Activated naive CD4-positive, alpha-beta T cell treated with anti-CD3 and anti-CD28 coated beads, Interleukin-2, amount 50 U/mL, for 72 hours (primary cell): ENCODE measurements around the gene ZCWPW1. TPM values are rescaled to one million over a fixed set of nuclear protein-coding genes. Genes with fewer than 3 reads are reported as not detected.
A peak's percentile ranks its signal among the peaks of the same experiment; 100 is the strongest.

Source experiments
- ATAC-seq, 2 donors: fragments of 150-1000 bp; cut with Tn5 transposase; 2 replicates each; pipeline ENCODE4 v1.10.0; 2021; ENCODE audit warnings: mild to moderate bottlenecking in 2 of 2, moderate library complexity in 2 of 2
- DNase-seq, 2 donors: peaks; one replicate each; pipeline ENCODE4 v3.0.0; 2021 to 2022; ENCODE audit warnings: low spot score in 2 of 2
- H3K27ac Mint-ChIP-seq, 2 donors: one replicate each; pipeline ENCODE4 v1.8.0; 2022; ENCODE audit warnings: mild to moderate bottlenecking in 2 of 2, mixed read lengths in 2 of 2
- H3K36me3 Mint-ChIP-seq, 2 donors: one replicate each; pipeline ENCODE4 v1.8.0; 2022; ENCODE audit warnings: mixed read lengths in 2 of 2
- H3K9me3 Mint-ChIP-seq, 2 donors: one replicate each; pipeline ENCODE4 v1.8.0; 2022; ENCODE audit warnings: mixed read lengths in 2 of 2
- total RNA-seq, 2 donors: library from RNA; stranded (reverse); gene quantifications; one replicate each; pipeline ENCODE4 v1.2.3, GENCODE V29; 2022

ZCWPW1 gene
- total RNA-seq, 2 donors from 2014 or later = 3.4 to 5.6 TPM

DNA sequence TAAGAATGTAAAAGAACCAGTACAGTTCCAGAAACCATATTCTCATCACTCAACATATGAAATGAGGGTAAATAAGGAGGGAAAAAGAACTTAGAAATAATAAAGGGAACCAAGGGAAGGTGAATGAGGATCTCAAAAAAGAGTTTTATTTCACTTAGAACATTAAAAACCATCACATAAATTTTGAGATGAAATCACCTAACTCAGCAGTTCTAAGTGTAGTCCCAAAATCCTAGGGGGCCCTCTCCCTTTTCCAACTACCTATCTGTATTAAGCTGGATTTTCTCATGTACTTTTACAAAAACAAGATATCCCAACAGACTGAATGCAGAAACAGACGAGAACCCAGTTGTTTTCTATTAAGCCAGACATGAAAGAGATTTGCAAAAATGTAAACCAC, 3.2 kb downstream of the ZCWPW1 start:
- peaks cover 0 to 4% of the 10 kb centered on the region in 2 donors for H3K9me3 Mint-ChIP-seq
- DNase-seq = no peak
- no peak for ATAC-seq

DNA sequence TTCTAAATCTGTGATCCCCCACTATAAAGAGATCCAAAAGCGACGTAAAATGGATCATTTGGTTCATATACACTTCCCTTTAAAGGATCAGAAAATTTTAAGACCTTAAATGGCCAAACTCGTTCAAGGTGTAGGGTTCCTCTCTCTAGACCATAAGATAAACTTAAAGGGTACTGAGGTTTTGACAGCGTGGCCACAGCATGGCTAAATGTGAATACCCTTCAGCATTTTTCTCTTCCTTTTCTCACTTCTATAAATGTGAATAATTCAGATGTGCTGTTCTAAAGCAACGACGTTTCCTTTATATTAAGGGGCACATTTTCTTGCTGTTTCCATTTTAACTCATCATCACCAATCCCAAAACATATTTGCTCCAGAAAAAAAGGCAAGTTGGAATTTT, 5.2 kb downstream of the ZCWPW1 start:
- peaks cover 5% of the 10 kb centered on the region in 2 donors for H3K36me3 Mint-ChIP-seq
- H3K27ac Mint-ChIP-seq = no peak overlapping the region
- peaks cover 0 to 4% of the 10 kb centered on the region in 2 donors for H3K9me3 Mint-ChIP-seq
- no peak for ATAC-seq
- DNase-seq = no peak

More for the DNA sequence above, 3.2 kb downstream of the ZCWPW1 start:
- H3K27ac Mint-ChIP-seq = no peak overlapping the region
- peaks cover 15 to 16% of the 10 kb centered on the region in 2 donors for H3K36me3 Mint-ChIP-seq

DNA sequence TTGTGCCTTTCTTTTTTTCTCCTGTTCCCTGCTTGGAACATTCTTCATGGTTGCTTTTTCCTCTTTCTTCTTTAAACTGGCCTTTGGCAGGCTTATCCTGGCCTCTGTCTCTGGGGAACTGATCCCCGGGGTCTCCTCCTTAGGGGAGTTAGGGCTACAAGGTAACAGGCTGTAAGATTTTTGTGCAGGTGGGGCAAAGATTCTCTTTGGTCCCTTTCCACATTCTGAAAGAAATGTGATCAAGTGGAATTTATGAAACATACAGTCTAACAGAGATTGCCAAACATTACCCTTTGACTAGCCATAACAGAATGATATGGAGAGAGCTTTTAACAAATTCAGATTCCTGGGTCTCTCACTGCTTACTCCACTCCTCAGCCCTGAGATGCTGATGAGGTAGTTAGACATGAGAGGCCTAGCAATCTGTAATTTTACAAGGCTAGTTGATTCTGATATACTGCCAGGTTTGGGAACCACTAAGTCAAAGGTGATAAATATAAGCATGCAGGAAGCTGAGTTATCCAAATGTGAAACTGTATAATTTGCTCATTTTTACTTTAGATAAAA, 8.8 kb downstream of the ZCWPW1 start:
- no peak for ATAC-seq
- no peak for DNase-seq
- Mint-ChIP-seq H3K9me3 (no peaks in the 10 kb centered on the region), H3K27ac (no peak overlapping the region), H3K36me3 (no peaks in the 10 kb centered on the region)

DNA sequence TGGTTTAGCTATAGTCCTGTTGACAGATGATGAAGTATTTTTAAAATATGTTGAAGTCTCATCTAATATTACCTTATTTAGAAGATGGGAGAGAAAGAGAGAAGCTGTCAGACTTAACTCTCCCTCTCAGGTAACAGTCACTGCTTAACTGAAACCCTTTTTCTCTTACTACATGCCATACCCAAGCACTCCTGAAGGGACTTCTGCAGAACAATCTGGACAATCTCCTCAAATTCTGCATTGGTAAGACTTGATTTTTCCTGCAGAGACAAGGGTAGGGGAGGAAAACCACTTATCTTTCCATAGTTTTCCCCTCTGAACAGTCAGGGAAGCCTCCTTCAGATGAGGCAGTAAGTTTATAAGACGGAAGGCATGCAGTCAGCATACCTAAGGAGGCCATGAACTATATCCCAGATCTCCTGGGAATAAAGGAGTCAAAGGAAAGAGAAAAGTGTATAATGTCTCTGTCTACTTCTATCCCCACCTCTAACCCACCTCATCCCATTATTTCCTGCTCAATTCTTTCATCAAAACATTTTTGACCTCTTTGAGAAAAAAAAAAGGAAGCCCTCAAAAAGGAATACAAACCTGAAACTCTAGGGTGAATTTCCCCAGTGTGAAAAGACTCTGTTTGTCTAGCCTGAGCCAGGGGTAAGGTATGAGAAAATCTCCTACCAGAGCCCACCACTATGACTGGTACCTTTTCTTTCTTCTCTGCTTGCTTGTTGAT, 9.4 kb downstream of the ZCWPW1 start:
- Mint-ChIP-seq H3K36me3 (no peaks in the 10 kb centered on the region), H3K9me3 (no peaks in the 10 kb centered on the region), H3K27ac (no peak overlapping the region)
- no peak for DNase-seq
- no peak for ATAC-seq

DNA sequence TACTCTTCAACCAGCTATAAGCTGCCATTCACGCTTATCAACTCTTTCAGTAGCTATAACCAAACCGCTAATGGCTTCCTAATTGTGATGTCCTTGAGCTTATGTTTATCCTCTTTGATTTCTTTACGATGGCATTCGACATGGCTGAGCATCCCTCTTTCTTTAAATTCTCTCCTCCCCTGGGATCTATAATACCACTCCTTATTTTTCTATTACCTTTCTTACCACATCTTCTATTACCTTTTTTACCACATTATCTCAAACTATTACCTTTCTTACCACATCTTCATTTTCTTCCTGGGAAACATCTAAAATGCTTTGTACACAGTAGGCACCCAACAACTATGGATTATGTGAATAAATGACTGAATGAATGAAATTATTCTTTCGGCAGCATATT, 13.1 kb downstream of the ZCWPW1 start:
- H3K36me3 Mint-ChIP-seq = no peaks in the 10 kb centered on the region
- DNase-seq (no peak), ATAC-seq (no peak)
- no peaks in the 10 kb centered on the region for H3K9me3 Mint-ChIP-seq
- H3K27ac Mint-ChIP-seq = no peak overlapping the region

DNA sequence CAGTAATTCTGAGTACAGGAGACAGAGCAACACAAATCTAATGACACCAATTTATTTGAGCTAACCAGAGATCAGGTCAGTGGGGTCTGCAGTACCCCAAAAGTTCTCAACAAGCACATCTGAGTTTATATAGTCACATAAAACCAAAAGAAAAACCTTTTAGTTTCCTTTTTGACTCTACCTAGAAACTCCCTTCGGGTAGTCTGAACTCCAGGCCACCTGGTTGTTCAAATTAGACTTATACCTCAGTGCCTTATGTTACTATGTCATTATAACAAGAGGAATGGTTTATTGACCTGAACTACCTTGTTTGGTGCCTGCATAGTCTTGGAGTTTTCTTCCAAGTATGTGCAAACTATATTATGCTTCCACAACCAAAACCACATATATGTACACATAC, 14.6 kb downstream of the ZCWPW1 start:
- no peak overlapping the region for H3K27ac Mint-ChIP-seq
- ATAC-seq = no peak
- H3K36me3 Mint-ChIP-seq = no peaks in the 10 kb centered on the region

DNA sequence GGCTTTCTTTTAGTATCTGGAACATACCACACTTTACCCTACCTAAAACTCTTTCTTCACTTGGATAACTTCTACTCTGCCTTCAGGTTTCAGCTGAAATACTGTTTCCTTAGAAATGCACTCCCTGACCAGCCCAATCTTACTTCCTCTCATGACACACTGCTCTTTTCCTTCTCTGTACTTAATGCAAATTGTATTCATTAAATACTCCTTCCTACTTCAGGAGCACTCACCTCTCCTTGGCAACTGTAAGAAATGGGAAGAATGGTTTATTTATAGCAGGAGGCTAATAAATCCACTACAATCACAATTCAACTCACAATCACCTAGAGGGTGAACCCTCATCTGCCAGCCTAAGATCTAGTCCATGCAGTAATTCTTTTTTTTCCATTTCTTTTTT, 15.2 kb downstream of the ZCWPW1 start:
- DNase-seq (no peak), ATAC-seq (no peak)
- no peaks in the 10 kb centered on the region for H3K36me3 Mint-ChIP-seq
- H3K9me3 Mint-ChIP-seq = no peaks in the 10 kb centered on the region
- no peak overlapping the region for H3K27ac Mint-ChIP-seq

More for the DNA sequence above, 14.6 kb downstream of the ZCWPW1 start:
- no peaks in the 10 kb centered on the region for H3K9me3 Mint-ChIP-seq
- DNase-seq = no peak

DNA sequence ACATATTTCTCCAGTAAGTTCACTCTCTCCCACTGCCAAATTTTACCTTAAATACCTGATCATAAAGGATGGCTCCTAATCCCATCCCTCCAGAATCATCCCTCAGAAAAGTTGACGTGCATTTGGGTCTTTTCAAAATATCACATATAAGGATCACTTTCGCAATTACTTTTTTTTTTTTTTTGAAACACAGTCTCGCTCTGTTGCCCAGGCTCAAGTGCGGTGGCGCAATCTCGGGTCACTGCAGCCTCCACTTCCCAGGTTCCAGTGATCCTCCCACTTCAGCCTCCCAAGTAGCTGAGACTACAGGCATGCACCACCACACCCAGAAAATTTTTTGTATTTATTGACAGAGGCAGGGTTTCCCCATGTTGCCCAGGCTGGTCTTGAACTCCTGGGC, 17.4 kb downstream of the ZCWPW1 start:
- Mint-ChIP-seq H3K36me3 (no peaks in the 10 kb centered on the region), H3K27ac (no peak overlapping the region), H3K9me3 (no peaks in the 10 kb centered on the region)
- ATAC-seq = no peak
- DNase-seq = no peak

DNA sequence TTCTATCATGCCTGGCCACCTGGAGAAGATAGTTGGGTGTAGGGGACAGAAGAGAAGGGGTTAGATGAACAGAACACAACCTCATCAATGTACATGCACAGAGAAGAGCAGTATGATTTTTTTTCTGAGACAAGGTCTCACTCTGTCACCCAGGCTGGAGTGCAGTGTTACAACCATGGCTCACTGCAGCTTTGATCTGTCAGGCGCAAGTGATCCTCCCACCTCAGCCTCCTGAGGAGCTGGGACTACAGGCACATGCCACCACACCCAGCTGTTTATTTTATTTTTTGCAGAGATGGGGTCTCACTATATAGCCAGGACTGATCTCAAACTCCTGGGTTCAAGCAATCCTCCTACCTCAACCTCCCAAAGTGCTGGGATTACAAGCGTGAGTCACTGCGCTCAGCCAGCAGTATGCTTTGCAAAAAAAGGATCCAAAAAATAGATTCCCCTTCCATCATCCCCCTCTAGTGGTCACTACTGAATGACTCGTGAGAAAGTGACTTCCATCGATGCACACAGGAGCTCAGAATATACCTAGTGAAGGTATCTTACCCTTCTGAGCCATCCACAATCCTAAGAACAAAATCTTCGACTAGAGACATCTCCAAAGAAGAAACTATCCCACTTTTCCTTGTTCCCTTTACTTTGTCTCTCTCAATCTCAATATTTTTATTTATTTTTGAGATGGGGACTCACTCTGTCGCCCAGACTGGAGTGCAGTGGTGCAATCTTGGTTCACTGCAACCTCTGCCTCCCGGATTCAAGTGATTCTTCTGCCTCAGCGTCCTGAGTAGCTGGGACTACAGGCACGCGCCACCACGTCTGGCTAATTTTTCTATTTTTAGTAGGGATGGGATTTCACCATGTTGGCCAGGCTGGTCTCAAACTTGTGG, 21.0 kb downstream of the ZCWPW1 start:
- Mint-ChIP-seq H3K36me3 (no peaks in the 10 kb centered on the region), H3K9me3 (no peaks in the 10 kb centered on the region), H3K27ac (no peak overlapping the region)
- ATAC-seq (peak; percentile 86 to 88), DNase-seq (peak in 1 of 2 donors; percentile 48)

DNA sequence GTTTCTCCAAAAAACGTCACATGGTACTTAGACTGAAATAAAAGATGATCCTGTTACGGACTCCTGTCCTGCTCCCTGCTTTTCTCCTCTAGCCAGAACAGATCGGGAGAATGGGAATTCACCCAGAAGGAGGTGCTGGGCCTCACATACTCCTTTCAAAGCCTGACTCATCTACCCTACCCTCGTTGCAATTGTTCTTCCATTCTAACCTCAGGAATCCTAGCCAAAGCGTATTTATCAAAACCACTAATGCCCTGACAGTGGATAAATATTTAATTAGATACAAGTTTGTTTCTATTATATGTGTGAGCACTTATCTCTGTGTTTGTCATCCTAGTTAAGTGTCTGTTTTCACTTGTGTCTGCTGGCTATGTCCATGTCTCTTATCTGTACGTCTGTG, 21.7 kb downstream of the ZCWPW1 start:
- no peak overlapping the region for H3K27ac Mint-ChIP-seq
- H3K9me3 Mint-ChIP-seq = no peaks in the 10 kb centered on the region
- DNase-seq (no peak), ATAC-seq (no peak)
- H3K36me3 Mint-ChIP-seq = no peaks in the 10 kb centered on the region

DNA sequence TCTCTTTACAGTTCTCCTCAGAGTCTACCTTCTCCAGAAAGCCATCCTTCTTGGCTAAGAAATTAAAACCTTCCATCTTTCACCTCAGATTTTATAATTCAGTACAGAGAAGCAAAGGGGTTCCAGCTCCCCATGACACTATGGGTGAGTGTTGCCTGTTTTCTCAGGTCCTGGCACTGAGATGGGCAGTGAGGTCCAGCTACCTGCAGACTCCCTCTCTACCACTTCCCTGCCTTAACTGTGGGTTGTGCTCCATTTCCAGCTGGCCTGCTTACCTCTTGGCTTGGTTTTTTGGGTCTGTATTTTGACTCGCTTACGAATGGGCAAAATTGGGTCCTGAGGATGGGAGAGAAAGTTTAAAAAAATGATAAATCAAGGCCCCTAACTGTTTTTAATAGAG, 26.3 kb downstream of the ZCWPW1 start:
- Mint-ChIP-seq H3K27ac (no peak overlapping the region), H3K36me3 (no peaks in the 10 kb centered on the region), H3K9me3 (no peaks in the 10 kb centered on the region)
- no peak for DNase-seq
- no peak for ATAC-seq

DNA sequence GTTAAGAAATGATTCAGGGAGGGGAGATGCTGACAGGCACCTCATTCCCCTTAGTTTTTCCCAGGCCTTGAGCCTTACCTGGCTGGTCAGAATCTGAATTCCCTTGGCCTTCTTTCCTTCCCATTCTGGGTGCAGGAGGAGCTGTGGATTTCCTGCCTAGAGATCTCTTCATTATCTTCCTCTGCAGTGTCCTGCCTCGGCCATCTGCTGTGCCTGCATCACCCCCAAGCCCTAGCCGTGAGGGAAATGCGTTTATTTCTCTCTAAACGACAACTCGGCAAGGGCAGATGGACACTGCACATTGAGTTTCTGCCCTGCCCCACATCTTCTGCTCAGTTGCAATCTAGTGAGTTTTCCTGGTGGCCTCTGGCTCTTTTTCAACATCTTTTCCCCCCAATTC, 26.7 kb downstream of the ZCWPW1 start:
- no peak for ATAC-seq
- H3K36me3 Mint-ChIP-seq = no peaks in the 10 kb centered on the region
- no peak overlapping the region for H3K27ac Mint-ChIP-seq
- no peaks in the 10 kb centered on the region for H3K9me3 Mint-ChIP-seq
- no peak for DNase-seq

DNA sequence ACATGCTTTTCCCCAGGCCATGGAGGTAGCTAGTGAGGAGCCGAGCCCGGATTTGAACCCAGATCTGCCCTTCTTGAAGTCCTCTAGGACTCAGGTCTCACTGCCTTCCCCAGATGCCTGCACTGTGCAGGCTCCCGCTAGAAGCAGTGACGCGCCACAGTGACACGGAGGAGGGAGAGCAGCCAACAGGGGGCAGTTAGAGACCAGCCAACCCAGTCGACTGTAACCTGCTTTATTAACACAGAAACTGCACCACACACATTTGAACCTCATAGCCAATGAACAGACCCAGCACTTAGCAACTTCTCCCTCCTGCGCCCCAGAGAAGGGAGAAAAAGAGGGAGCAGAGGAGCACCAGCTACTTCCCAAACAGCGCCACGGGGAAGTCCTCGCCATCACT, 27.8 kb downstream of the ZCWPW1 start:
- ATAC-seq = no peak
- peak in 1 of 2 donors; percentile 19 for DNase-seq
- Mint-ChIP-seq H3K27ac (no peak overlapping the region), H3K36me3 (no peaks in the 10 kb centered on the region), H3K9me3 (no peaks in the 10 kb centered on the region)

DNA sequence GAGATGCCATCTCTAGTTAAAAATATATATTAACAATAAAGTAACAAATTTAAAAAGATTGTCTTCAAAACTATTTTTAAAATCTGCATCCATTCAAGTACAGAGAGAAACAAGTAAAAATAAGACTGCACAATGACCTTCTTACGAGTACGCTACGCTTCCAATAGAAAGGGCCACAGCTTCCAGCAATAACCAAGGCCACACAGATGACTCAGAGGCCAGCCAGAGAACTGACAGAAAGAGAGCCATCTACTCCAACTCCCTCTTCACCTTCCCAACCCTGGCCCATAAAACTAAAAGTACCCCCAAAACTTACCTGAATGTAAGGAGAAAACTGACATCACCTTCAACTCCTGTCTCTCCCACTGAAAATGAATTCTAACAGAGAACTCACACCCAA, 28.5 kb downstream of the ZCWPW1 start:
- Mint-ChIP-seq H3K9me3 (no peaks in the 10 kb centered on the region), H3K36me3 (no peaks in the 10 kb centered on the region), H3K27ac (no peak overlapping the region)
- ATAC-seq (no peak), DNase-seq (no peak)

DNA sequence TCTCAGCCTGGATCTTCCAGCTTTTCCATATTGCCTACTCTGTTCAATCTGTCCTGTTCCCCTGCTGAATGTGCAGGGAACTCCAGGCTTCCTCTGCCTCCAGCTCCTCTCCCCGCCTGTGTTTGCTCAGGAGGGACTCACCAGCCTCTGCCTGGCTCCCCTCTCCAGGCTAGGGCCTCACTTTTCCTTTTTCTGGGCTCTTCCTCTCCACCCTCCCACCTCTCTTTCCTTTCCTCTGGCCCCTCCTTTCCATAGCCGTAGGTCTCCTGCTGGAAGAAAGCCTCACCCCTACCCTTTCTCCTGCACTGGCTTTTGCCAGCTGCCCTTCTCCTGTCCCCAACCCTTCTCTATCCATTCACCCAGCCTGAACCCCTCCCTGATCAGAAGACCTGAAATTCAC, 30.3 kb downstream of the ZCWPW1 start:
- ATAC-seq (no peak), DNase-seq (no peak)
- no peak overlapping the region for H3K27ac Mint-ChIP-seq
- H3K36me3 Mint-ChIP-seq = no peaks in the 10 kb centered on the region
- no peaks in the 10 kb centered on the region for H3K9me3 Mint-ChIP-seq

DNA sequence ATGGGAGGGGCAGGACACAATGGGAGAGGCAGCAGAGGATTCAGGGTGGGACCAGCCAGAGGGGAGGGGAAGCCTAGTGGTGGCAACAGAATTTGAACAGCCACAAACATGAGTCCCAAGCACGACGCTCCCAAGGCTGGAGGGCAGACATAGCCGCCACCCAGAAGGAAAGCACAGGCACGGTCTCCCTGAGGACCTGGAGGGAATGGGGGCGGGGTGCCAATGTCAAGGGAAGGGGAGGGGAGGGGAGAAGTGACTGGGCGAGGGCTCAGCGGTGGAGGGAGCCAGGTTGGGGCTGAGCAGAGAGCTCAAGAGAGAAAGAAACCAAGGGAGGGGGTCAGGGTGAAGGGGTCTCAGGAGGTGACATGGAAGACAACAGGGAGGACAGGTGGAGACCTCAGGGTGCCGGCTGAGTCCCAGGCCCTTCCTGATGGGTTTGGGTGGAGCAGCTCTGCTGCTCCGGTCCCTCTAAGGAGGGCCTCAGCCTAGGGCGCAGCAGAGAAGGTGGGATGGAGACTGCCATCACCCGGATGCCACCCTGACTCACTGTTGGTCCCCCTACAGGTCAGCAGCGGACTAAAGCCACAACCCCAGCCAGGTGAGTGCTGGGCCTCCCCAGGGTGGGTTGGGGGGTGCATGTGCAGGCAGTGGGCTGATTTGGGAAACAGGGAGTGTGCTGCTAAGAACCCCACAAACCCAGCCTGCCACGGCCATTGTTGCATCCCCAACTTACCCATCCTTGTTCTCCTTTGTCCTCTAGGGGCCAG, 31.0 kb downstream of the ZCWPW1 start:
- DNase-seq (no peak), ATAC-seq (no peak)
- H3K9me3 Mint-ChIP-seq = no peaks in the 10 kb centered on the region
- H3K27ac Mint-ChIP-seq = peak overlapping the region; percentile 78 to 85
- no peaks in the 10 kb centered on the region for H3K36me3 Mint-ChIP-seq
